K562 (cell line): ENCODE measurements around the gene RPL26. TPM values are rescaled to one million over a fixed set of nuclear protein-coding genes. Genes with fewer than 3 reads are reported as not detected.

ENCODE experiments used
- ATAC-seq: fragments of 200-7000 bp; cut with Tn5 transposase; 3 replicates; pipeline ENCODE4 v1.9.1; 2020; ENCODE audit warnings: moderate library complexity
- BruUV-seq: library from RNA; stranded (reverse); fragments of 400-500 nt; replicated peaks from 2 replicates; lab custom pipeline; 2021; lab: Mats Ljungman, UMichigan
- CTCF ChIA-PET: fragments of 300-600 bp; formaldehyde crosslinking; extraction: SDS; loops from one replicate; lab custom pipeline; 2021; ENCODE audit warnings: low intra/inter-chr PET ratio; lab: Yijun Ruan, JAX
- POLR2A ChIA-PET: fragments of 300-600, 350-650 bp; sonication (Branson Sonifier 250); formaldehyde crosslinking; extraction: SDS; loops from one replicate; lab custom pipeline; 2021; ENCODE audit warnings: antibody characterized with exemption, inconsistent platforms; lab: Yijun Ruan, JAX
- DNase-seq, 4 experiments: peaks; one replicate each; pipeline versions ENCODE4 v3.0.0 to v3.0.0-alpha.2; 2011 to 2018; ENCODE audit warnings: low spot score in 3 of 4, mixed read lengths in 3 of 4; ENCODE audit errors: extremely low read depth in 1 of 4
- FAIRE-seq: peaks from 2 replicates; lab custom pipeline; 2011; peaks lifted over from hg19 to GRCh38; lab: Jason Lieb, UNC
- H2AFZ ChIP-seq: 2 replicates; pipeline ENCODE4 v1.6.0; 2011; ENCODE audit warnings: low read depth, low read length, control low read depth, inconsistent platforms
- H3K27ac ChIP-seq: fragments of 200-600 bp; 3 replicates; pipeline ENCODE4 v1.8.0; 2011; ENCODE audit warnings: low read depth, mild to moderate bottlenecking, control low read depth, inconsistent platforms, low read length, moderate library complexity, mixed read lengths; ENCODE audit errors: extremely low read depth
- H3K27me3 ChIP-seq, 2 experiments: fragments of 300-600 bp in 1 of 2; 2 replicates in 1 of 2; 3 replicates in 1 of 2; pipeline versions ENCODE4 v1.6.0 to v1.8.0; 2011; ENCODE audit warnings: inconsistent platforms in 2 of 2, low read length in 2 of 2, mild to moderate bottlenecking in 1 of 2, mixed read lengths in 1 of 2, moderate library complexity in 1 of 2; ENCODE audit not compliant: control insufficient read depth in 2 of 2, insufficient read depth in 2 of 2
- H3K36me3 ChIP-seq: fragments of 300-600 bp; 3 replicates; pipeline ENCODE4 v1.8.0; 2011; ENCODE audit warnings: mild to moderate bottlenecking, low read length, inconsistent platforms; ENCODE audit not compliant: control insufficient read depth, insufficient read depth
- H3K4me1 ChIP-seq, 2 experiments: fragments of 200-600 bp in 1 of 2; replicated peaks in 1 of 2; 2 replicates in 1 of 2; 3 replicates in 1 of 2; pipeline versions ENCODE4 v1.5.1 to v1.8.0; 2011; ENCODE audit warnings: inconsistent platforms in 2 of 2, low read length in 2 of 2, mild to moderate bottlenecking in 1 of 2, mixed read lengths in 1 of 2, moderate library complexity in 1 of 2; ENCODE audit not compliant: control insufficient read depth in 2 of 2, insufficient read depth in 2 of 2
- H3K4me2 ChIP-seq: 2 replicates; pipeline ENCODE4 v1.6.1; 2011; ENCODE audit warnings: low read length, control low read depth, inconsistent platforms, mixed read lengths; ENCODE audit not compliant: insufficient read depth
- H3K4me3 ChIP-seq: fragments of 200-600 bp; sonication (generic), shearing (Covaris generic); 2 replicates; pipeline ENCODE4 v1.5.1; 2016; ENCODE audit warnings: control low read depth, inconsistent platforms
- H3K79me2 ChIP-seq: fragments of 200-600 bp; 3 replicates; pipeline ENCODE4 v1.8.0; 2011; ENCODE audit warnings: low read length, inconsistent platforms; ENCODE audit not compliant: control insufficient read depth, insufficient read depth
- H3K9ac ChIP-seq, 2 experiments: 2 replicates each; pipeline versions ENCODE4 v1.6.0 to v1.6.1; 2011; ENCODE audit warnings: low read depth in 2 of 2, low read length in 2 of 2, control low read depth in 1 of 2, inconsistent platforms in 1 of 2, mild to moderate bottlenecking in 1 of 2, mixed read lengths in 1 of 2; ENCODE audit not compliant: insufficient read depth in 1 of 2
- H3K9me1 ChIP-seq: one replicate; pipeline ENCODE4 v1.6.0; 2011; ENCODE audit warnings: inconsistent platforms, mild to moderate bottlenecking, low read length, moderate library complexity; ENCODE audit not compliant: control insufficient read depth, insufficient read depth
- H3K9me3 ChIP-seq: replicated peaks from 2 replicates; pipeline ENCODE4 v1.5.1; 2011; ENCODE audit warnings: low read depth, low read length, inconsistent platforms; ENCODE audit not compliant: control insufficient read depth, insufficient read depth
- H4K20me1 ChIP-seq: replicated peaks from 2 replicates; pipeline ENCODE4 v1.6.1; 2011; ENCODE audit warnings: low read length, inconsistent platforms, mixed read lengths; ENCODE audit not compliant: control insufficient read depth, insufficient read depth
- BRF1 ChIP-seq: IDR thresholded peaks from 3 replicates; pipeline ENCODE4 v1.6.1; 2011; ENCODE audit warnings: borderline replicate concordance, mild to moderate bottlenecking; ENCODE audit not compliant: insufficient read length; ENCODE audit errors: extremely low read depth
- HEY1 ChIP-seq: fragments of 250-450 bp; sonication (Bioruptor Pico); IDR thresholded peaks from 2 replicates; pipeline ENCODE4 v1.5.0; 2020; ENCODE audit warnings: mild to moderate bottlenecking, moderate library complexity, borderline replicate concordance
- MAFG ChIP-seq: fragments of 450-650 bp; conservative IDR thresholded peaks from 2 replicates; pipeline ENCODE4 v1.6.1; 2016; ENCODE audit warnings: missing genetic modification characterization, missing compliant biosample characterization
- MTA2 ChIP-seq: fragments of 450-650 bp; IDR thresholded peaks from 2 replicates; pipeline ENCODE4 v1.6.1; 2016; ENCODE audit warnings: low read depth
- RB1 ChIP-seq: fragments of 450-650 bp; IDR thresholded peaks from 2 replicates; pipeline ENCODE4 v1.6.1; 2017; ENCODE audit warnings: low read depth, mild to moderate bottlenecking
- ZNF518B ChIP-seq: fragments of 250-450 bp; sonication (Bioruptor Pico); IDR thresholded peaks from 2 replicates; pipeline ENCODE4 v1.5.0; 2021; ENCODE audit warnings: mild to moderate bottlenecking, moderate library complexity
- WGBS: fragments of 100-300 bp; shearing (Covaris generic); methylation state at CpG from one replicate; pipeline ENCODE4 v1.1.6; 2016; ENCODE audit warnings: low coverage, mixed read lengths; ENCODE audit not compliant: insufficient coverage; ENCODE audit errors: missing lambda C conversion rate; 5-methylcytosine and 5-hydroxymethylcytosine counted together
- in situ Hi-C: fragments of 300-500 bp; cut with MboI; formaldehyde crosslinking; loops from 4 replicates; pipeline ENCODE4 v1.15.0; 2018; ENCODE audit warnings: inconsistent platforms, mixed read lengths
- intact Hi-C: fragments of 100-400 bp; cut with micrococcal nuclease; formaldehyde crosslinking; loops from 2 replicates; pipeline ENCODE4 v1.14.2; 2022
- polyA plus RNA-seq, 8 experiments: library from polyadenylated mRNA; depleted of rRNA in 4 of 8; stranded (reverse) in 5 of 8; unstranded in 3 of 8; fragments of >200 nt; fragmentation: Nextera tagmentation in 2 of 8; fragmentation: Illumina TruSeq in 1 of 8; extraction: Ambion mirVana in 2 of 8; extraction: Trizol in 1 of 8; gene quantifications; 2 replicates each; pipeline versions ENCODE4 v1.2.1 to v1.2.3, GENCODE V29; 2011 to 2014; ENCODE audit warnings: inconsistent platforms in 1 of 8, missing spikeins in 1 of 8
- total RNA-seq, 7 experiments: library from RNA; depleted of rRNA in 6 of 7; stranded (reverse); fragments of >200 nt in 6 of 7; fragmentation: Illumina TruSeq in 2 of 7; extraction: Trizol in 2 of 7; gene quantifications; 2 replicates each; pipeline versions ENCODE4 v1.2.1 to v1.2.3, GENCODE V29; 2011 to 2021; ENCODE audit warnings: low replicate concordance in 1 of 7

Gene RPL26
- total and polyA plus RNA-seq, 9 of the 15 experiments (the other 6 are each of a cell fraction or from before 2014, with no cell fraction given) = 1,474 to 4,074 (median 2,904) TPM

- in situ Hi-C loops (loop anchor here (25.0 kb wide), 1 partner anchor 1144 kb away; no protein-coding TSS in a partner anchor), intact Hi-C loops (no loop called here)
- Histone ChIP-seq H3K9me3 (no peaks in the 10 kb centered on the region), H4K20me1 (no peaks in the 10 kb centered on the region), H3K4me1 (peaks cover 0 to 27% of the 10 kb centered on the region in 2 experiments; a peak in 4 of 5 replicates), H3K27ac (no peak overlapping the region), H3K4me2 (no peak overlapping the region), H3K79me2 (no peaks in the 10 kb centered on the region), H3K36me3 (no peaks in the 10 kb centered on the region), H3K9ac (no peak overlapping the region), H3K27me3 (peaks cover 0 to 19% of the 10 kb centered on the region in 2 experiments; a peak in 3 of 5 replicates), H2AFZ (peak overlapping the region; percentile 32; the same call in 1 of the 2 replicates), H3K9me1 (no peaks in the 10 kb centered on the region), H3K4me3 (no peak overlapping the region)
- ATAC-seq (peak; percentile 23; the same call in 1 of the 3 replicates), FAIRE-seq (no peak), DNase-seq (no peak)
- CTCF ChIA-PET = interaction anchor here (0.7 kb wide), 1 partner anchor 52 kb away, joined by 3 read pairs; no protein-coding TSS in a partner anchor
- BruUV-seq = no TSS peak
- WGBS = 42% methylated on average over 8 of the region's 8 CpGs
- POLR2A ChIA-PET = no interaction called here
- TF ChIP-seq MTA2 = no peak
- no peak for TF ChIP-seq ZNF518B (CRISPR knock-in tag)
- no peak for TF ChIP-seq HEY1
- TF ChIP-seq MAFG (tag) = no peak
- TF ChIP-seq BRF1 = no peak
- TF ChIP-seq RB1 = no peak
These were observed 10.7 kb upstream of the RPL26 start for GRCh38 chr17:8393470-8394231.
